ENCODE measurements around the gene ZBTB7C. TPM values are rescaled to one million over a fixed set of nuclear protein-coding genes. Genes with fewer than 3 reads are reported as not detected.

The ZBTB7C gene
- total RNA-seq, 1 donor from 2014 or later: under 0.01 TPM

GRCh38 chr18:48317781-48318381 is 91.3 kb downstream of the ZBTB7C start:
- DNase-seq (ENCODE audit: low read depth): no peak
- no peaks in the 10 kb centered on the region for H3K36me3 ChIP-seq (ENCODE audit: control insufficient read depth, insufficient read depth, low read length)
- no peak for FAIRE-seq
- no peaks in the 10 kb centered on the region for H3K27me3 ChIP-seq (ENCODE audit: control insufficient read depth, insufficient read depth, low read length)
- peak; percentile 37 for TF ChIP-seq CTCF (IDR thresholded peaks at IDR 0.05; ENCODE audit: insufficient read depth, low read length, severe bottlenecking)
- no peak overlapping the region for H3K4me3 ChIP-seq (ENCODE audit: low read depth, low read length)

GRCh38 chr18:48316177-48316576 is 93.0 kb downstream of the ZBTB7C start:
- DNase-seq (ENCODE audit: low read depth): no peak
- Histone ChIP-seq H3K4me3 (ENCODE audit: low read depth, low read length) (no peak overlapping the region), H3K27me3 (ENCODE audit: control insufficient read depth, insufficient read depth, low read length) (no peaks in the 10 kb centered on the region), H3K36me3 (ENCODE audit: control insufficient read depth, insufficient read depth, low read length) (no peaks in the 10 kb centered on the region)
- FAIRE-seq: no peak
- no peak for TF ChIP-seq CTCF (IDR thresholded peaks at IDR 0.05; ENCODE audit: insufficient read depth, low read length, severe bottlenecking)

- no peak for TF ChIP-seq CTCF (IDR thresholded peaks at IDR 0.05; ENCODE audit: insufficient read depth, low read length, severe bottlenecking)
- Histone ChIP-seq H3K4me3 (ENCODE audit: low read depth, low read length) (no peak overlapping the region), H3K27me3 (ENCODE audit: control insufficient read depth, insufficient read depth, low read length) (no peaks in the 10 kb centered on the region), H3K36me3 (ENCODE audit: control insufficient read depth, insufficient read depth, low read length) (no peaks in the 10 kb centered on the region)
- no peak for DNase-seq (ENCODE audit: low read depth)
- FAIRE-seq: no peak
Observed at GRCh38 chr18:48314690-48315089, 94.5 kb downstream of the ZBTB7C start.

- DNase-seq (ENCODE audit: low read depth) (no peak), FAIRE-seq (no peak)
- Histone ChIP-seq H3K27me3 (ENCODE audit: control insufficient read depth, insufficient read depth, low read length) (no peaks in the 10 kb centered on the region), H3K4me3 (ENCODE audit: low read depth, low read length) (no peak overlapping the region), H3K36me3 (ENCODE audit: control insufficient read depth, insufficient read depth, low read length) (no peaks in the 10 kb centered on the region)
- no peak for TF ChIP-seq CTCF (IDR thresholded peaks at IDR 0.05; ENCODE audit: insufficient read depth, low read length, severe bottlenecking)
Observed at GRCh38 chr18:48313792-48314191, 95.4 kb downstream of the ZBTB7C start.

GRCh38 chr18:48312066-48312465 is 97.1 kb downstream of the ZBTB7C start:
- FAIRE-seq (no peak), DNase-seq (ENCODE audit: low read depth) (peak; percentile 49)
- no peak overlapping the region for H3K4me3 ChIP-seq (ENCODE audit: low read depth, low read length)
- no peaks in the 10 kb centered on the region for H3K36me3 ChIP-seq (ENCODE audit: control insufficient read depth, insufficient read depth, low read length)
- TF ChIP-seq CTCF (IDR thresholded peaks at IDR 0.05; ENCODE audit: insufficient read depth, low read length, severe bottlenecking): no peak
- no peaks in the 10 kb centered on the region for H3K27me3 ChIP-seq (ENCODE audit: control insufficient read depth, insufficient read depth, low read length)

- no peaks in the 10 kb centered on the region for H3K36me3 ChIP-seq (ENCODE audit: control insufficient read depth, insufficient read depth, low read length)
- no peak overlapping the region for H3K4me3 ChIP-seq (ENCODE audit: low read depth, low read length)
- no peaks in the 10 kb centered on the region for H3K27me3 ChIP-seq (ENCODE audit: control insufficient read depth, insufficient read depth, low read length)
- FAIRE-seq (peak; percentile 83), DNase-seq (ENCODE audit: low read depth) (no peak)
- TF ChIP-seq CTCF (IDR thresholded peaks at IDR 0.05; ENCODE audit: insufficient read depth, low read length, severe bottlenecking): no peak
Observed at GRCh38 chr18:48310999-48311398, 98.2 kb downstream of the ZBTB7C start.

All from bronchial epithelial cell (primary cell).